B cell (primary cell): ENCODE data around the gene TEAD3. TPM values are rescaled to one million over a fixed set of nuclear protein-coding genes. Genes with fewer than 3 reads are reported as not detected.
A peak's percentile ranks its signal among the peaks of the same experiment; 100 is the strongest.

Source experiments
- ATAC-seq: fragments of 200-7000 bp; cut with Tn5 transposase; one replicate; pipeline ENCODE4 v1.10.0; 2021; ENCODE audit warnings: low read depth, mild to moderate bottlenecking, moderate number of reproducible peaks, moderate library complexity
- CTCF ChIA-PET: fragments of 350-600 bp; sonication (Branson Sonifier 250); formaldehyde crosslinking; loops from one replicate; lab custom pipeline; 2021; ENCODE audit warnings: antibody characterized with exemption, inconsistent platforms; lab: Charles Lee
- POLR2A ChIA-PET: fragments of 350-600 bp; sonication (Branson Sonifier 250); formaldehyde crosslinking; loops from one replicate; lab custom pipeline; 2021; ENCODE audit warnings: antibody characterized with exemption; lab: Charles Lee
- DNase-seq: peaks from one replicate; pipeline ENCODE4 v3.0.0; 2013
- H2AFZ ChIP-seq: 2 replicates; pipeline ENCODE4 v1.6.1; 2012; ENCODE audit warnings: mild to moderate bottlenecking, low read depth, low read length; ENCODE audit not compliant: insufficient read depth, poor library complexity, severe bottlenecking
- H3K27ac ChIP-seq, 2 donors: 1 replicate in 1 of 2; 2 replicates in 1 of 2; pipeline ENCODE4 v1.5.1; 2012 to 2013; ENCODE audit warnings: low read length in 2 of 2, mild to moderate bottlenecking in 2 of 2, moderate library complexity in 1 of 2
- H3K27me3 ChIP-seq, 4 experiments: fragments of 200-600 bp in 1 of 4; sonication (generic) in 1 of 4; replicated peaks in 1 of 4; 1 replicate in 2 of 4; 2 replicates in 2 of 4; pipeline versions ENCODE4 v1.6.1 to v1.7.0; 2013 to 2016; ENCODE audit warnings: low read length in 3 of 4, mild to moderate bottlenecking in 2 of 4, mixed read lengths in 1 of 4, moderate library complexity in 1 of 4; ENCODE audit not compliant: insufficient read depth in 4 of 4, control insufficient read depth in 3 of 4; ENCODE audit errors: control extremely low read depth in 1 of 4
- H3K36me3 ChIP-seq, 2 experiments: replicated peaks in 1 of 2; 1 replicate in 1 of 2; 2 replicates in 1 of 2; pipeline versions ENCODE4 v1.6.1 to v1.7.1; 2013; ENCODE audit warnings: low read length in 1 of 2; ENCODE audit not compliant: insufficient read depth in 2 of 2, control insufficient read depth in 1 of 2; ENCODE audit errors: control extremely low read depth in 1 of 2, extremely low read depth in 1 of 2
- H3K4me1 ChIP-seq, 2 donors: fragments of 200-600 bp in 1 of 2; sonication (generic) in 1 of 2; 1 replicate in 1 of 2; 2 replicates in 1 of 2; pipeline versions ENCODE4 v1.5.1 to v1.6.1; 2013 to 2017; ENCODE audit warnings: low read length in 2 of 2; ENCODE audit not compliant: control insufficient read depth in 2 of 2, insufficient read depth in 2 of 2
- H3K4me2 ChIP-seq: replicated peaks from 2 replicates; pipeline ENCODE3; 2012; ENCODE audit warnings: mild to moderate bottlenecking, low read depth, low read length; ENCODE audit not compliant: poor library complexity, severe bottlenecking
- H3K4me3 ChIP-seq, 5 experiments: fragments of 200-600 bp in 1 of 5; sonication (generic) in 1 of 5; 1 replicate in 3 of 5; 2 replicates in 2 of 5; pipeline versions ENCODE4 v1.5.1 to v1.7.0; 2011 to 2016; ENCODE audit warnings: low read length in 4 of 5, mild to moderate bottlenecking in 4 of 5, low read depth in 2 of 5, control low read depth in 1 of 5, moderate library complexity in 1 of 5; ENCODE audit not compliant: insufficient read depth in 1 of 5; ENCODE audit errors: control extremely low read depth in 1 of 5, extremely low read depth in 1 of 5
- H3K79me2 ChIP-seq: fragments of 200-600 bp; sonication (generic); one replicate; pipeline ENCODE4 v1.6.0; 2016; ENCODE audit warnings: low read length; ENCODE audit not compliant: control insufficient read depth, insufficient read depth
- H3K9ac ChIP-seq: fragments of 200-600 bp; sonication (generic); 2 replicates; pipeline ENCODE4 v1.6.1; 2017; ENCODE audit warnings: mild to moderate bottlenecking, low read length, moderate library complexity
- H3K9me3 ChIP-seq, 3 donors: one replicate each; pipeline versions ENCODE4 v1.6.1 to v1.7.1; 2013; ENCODE audit warnings: low read length in 2 of 3; ENCODE audit not compliant: control insufficient read depth in 2 of 3, insufficient read depth in 1 of 3; ENCODE audit errors: control extremely low read depth in 1 of 3
- H4K20me1 ChIP-seq: 2 replicates; pipeline ENCODE4 v1.6.0; 2012; ENCODE audit warnings: mild to moderate bottlenecking, low read length; ENCODE audit not compliant: insufficient read depth, control insufficient read depth, poor library complexity, severe bottlenecking
- H3K27ac Mint-ChIP-seq: one replicate; pipeline ENCODE4 v1.8.0; 2021; ENCODE audit warnings: mixed read lengths
- H3K27me3 Mint-ChIP-seq: one replicate; pipeline ENCODE4 v1.8.0; 2021; ENCODE audit warnings: mixed read lengths
- H3K4me1 Mint-ChIP-seq: one replicate; pipeline ENCODE4 v1.8.0; 2021; ENCODE audit warnings: mixed read lengths
- H3K4me3 Mint-ChIP-seq: one replicate; pipeline ENCODE4 v1.8.0; 2021; ENCODE audit warnings: mixed read lengths
- H3K9me3 Mint-ChIP-seq: one replicate; pipeline ENCODE4 v1.8.0; 2022; ENCODE audit warnings: mixed read lengths; ENCODE audit not compliant: insufficient read depth
- CTCF ChIP-seq: fragments of 200-600 bp; IDR thresholded peaks from one replicate; pipeline ENCODE4 v1.8.0; 2022; ENCODE audit warnings: antibody characterized with exemption, mild to moderate bottlenecking
- EZH2 ChIP-seq: IDR thresholded peaks from 2 replicates; pipeline ENCODE4 v1.6.1; 2012; ENCODE audit warnings: borderline replicate concordance, low read depth, mild to moderate bottlenecking, moderate library complexity, low read length; ENCODE audit not compliant: insufficient read depth, poor library complexity, severe bottlenecking
- WGBS: methylation state at CpG from one replicate; pipeline ENCODE4 v1.1.5; 2013; ENCODE audit warnings: missing lambda C conversion rate; ENCODE audit not compliant: insufficient coverage; 5-methylcytosine and 5-hydroxymethylcytosine counted together
- intact Hi-C: fragments of 100-400 bp; cut with micrococcal nuclease; formaldehyde crosslinking; loops from one replicate; pipeline ENCODE4 v1.10.0; 2022
- polyA plus RNA-seq: library from polyadenylated mRNA; depleted of rRNA; stranded (reverse); fragments of >200 nt; gene quantifications from 2 replicates; pipeline ENCODE4 v1.2.3, GENCODE V29; 2012
- total RNA-seq, 2 donors: library from RNA; stranded (reverse); fragments of 120-200 nt in 1 of 2; gene quantifications; 1 replicate in 1 of 2; 2 replicates in 1 of 2; pipeline versions ENCODE4 v1.2.3 to v1.2.4, GENCODE V29; 2013 to 2022

TEAD3 gene
- total and polyA plus RNA-seq, 2 donors (not counting 1 experiment from before 2014, with no cell fraction given): 0.17 TPM; not detected in 1

GRCh38 chr6:35473075-35473849, 23.6 kb downstream of the TEAD3 start:
- H3K27ac ChIP-seq: no peak overlapping the region
- Mint-ChIP-seq H3K4me3 (no peak overlapping the region), H3K4me1 (peaks cover 32% of the 10 kb centered on the region), H3K27ac (peak overlapping the region; percentile 50), H3K9me3 (no peaks in the 10 kb centered on the region), H3K27me3 (no peaks in the 10 kb centered on the region)
- WGBS: 87% methylated on average over 5 of the region's 9 CpGs
- H2AFZ ChIP-seq: no peak overlapping the region
- TF ChIP-seq EZH2 (no peak), CTCF (no peak)
- H3K4me1 ChIP-seq: peaks cover 15 to 26% of the 10 kb centered on the region in 2 donors
- H3K4me3 ChIP-seq: no peak overlapping the region
- H3K36me3 ChIP-seq: peaks cover 0 to 50% of the 10 kb centered on the region in 2 experiments
- intact Hi-C loops: no loop called here
- ChIA-PET POLR2A (interaction anchor here (0.7 kb wide), 1 partner anchor 298 kb away, joined by 3 read pairs; no protein-coding TSS in a partner anchor), CTCF (interaction anchor here (0.7 to 4.1 kb wide), 3 partner anchors 21 to 178 kb away, joined by 3 to 16 read pairs (median 5); partner anchors contain the start of gene FANCE)
- no peaks in the 10 kb centered on the region for H3K9me3 ChIP-seq
- H3K27me3 ChIP-seq: no peaks in the 10 kb centered on the region
- peaks cover 25% of the 10 kb centered on the region for H4K20me1 ChIP-seq
- H3K9ac ChIP-seq: no peak overlapping the region
- peaks cover 8% of the 10 kb centered on the region for H3K79me2 ChIP-seq
- ATAC-seq (no peak), DNase-seq (no peak)
- no peak overlapping the region for H3K4me2 ChIP-seq

DNA sequence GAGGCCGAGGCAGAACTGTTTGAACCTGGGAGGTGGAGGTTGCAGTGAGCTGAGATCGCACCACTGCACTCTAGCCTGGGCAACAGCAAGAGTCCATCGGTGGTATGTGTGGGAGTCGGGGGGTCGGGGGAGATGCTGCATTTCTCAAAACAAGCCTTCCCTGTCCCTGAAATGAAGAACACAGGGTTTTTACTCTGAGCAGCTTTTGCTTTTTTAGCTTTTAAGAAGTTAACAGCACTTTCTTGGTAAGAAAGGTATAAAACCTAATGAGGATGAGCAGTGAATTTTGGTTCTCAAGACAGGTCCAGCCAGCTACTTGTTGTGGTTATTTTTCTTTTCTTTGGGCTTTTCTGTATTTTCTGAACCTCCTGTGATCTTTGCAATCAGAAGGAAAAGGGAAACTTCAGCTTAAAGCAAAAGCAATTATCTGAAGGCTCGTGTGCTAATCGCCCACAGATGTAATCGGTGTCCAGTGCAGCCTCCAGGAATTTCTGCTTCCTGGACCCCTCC, 25.0 kb downstream of the TEAD3 start:
- ChIA-PET POLR2A (interaction anchor here (0.6 to 1.0 kb wide), 2 partner anchors 26 to 167 kb away, joined by 4 to 5 read pairs; no protein-coding TSS in a partner anchor), CTCF (interaction anchor here (0.9 to 7.9 kb wide), 3 partner anchors 20 to 177 kb away, joined by 3 to 127 read pairs (median 16); partner anchors contain the start of gene FANCE)
- H3K79me2 ChIP-seq: peaks cover 8% of the 10 kb centered on the region
- no peak overlapping the region for H3K4me3 ChIP-seq
- H4K20me1 ChIP-seq: peaks cover 25% of the 10 kb centered on the region
- intact Hi-C loops: no loop called here
- ATAC-seq (no peak), DNase-seq (no peak)
- H3K27ac ChIP-seq: peak overlapping the region in 1 of 2 donors; percentile 6
- no peaks in the 10 kb centered on the region for H3K9me3 ChIP-seq
- no peaks in the 10 kb centered on the region for H3K9me3 Mint-ChIP-seq
- peaks cover 0 to 50% of the 10 kb centered on the region in 2 experiments for H3K36me3 ChIP-seq
- peaks cover 19 to 34% of the 10 kb centered on the region in 2 donors for H3K4me1 ChIP-seq
- H3K27ac Mint-ChIP-seq: peak overlapping the region; percentile 63
- H3K4me3 Mint-ChIP-seq: no peak overlapping the region
- H3K4me2 ChIP-seq: no peak overlapping the region
- H3K9ac ChIP-seq: no peak overlapping the region
- peaks cover 42% of the 10 kb centered on the region for H3K4me1 Mint-ChIP-seq
- no peaks in the 10 kb centered on the region for H3K27me3 ChIP-seq
- no peak overlapping the region for H2AFZ ChIP-seq
- H3K27me3 Mint-ChIP-seq: no peaks in the 10 kb centered on the region
- TF ChIP-seq EZH2 (no peak), CTCF (no peak)
- 88% methylated on average over 6 of the region's 8 CpGs for WGBS
